GM13976 (cell line): Measurements from ENCODE around the gene DLL3.

Experiments
- DNase-seq: peaks from one replicate; pipeline ENCODE4 v3.0.0; 2012; ENCODE audit warnings: low spot score
- CTCF ChIP-seq: IDR thresholded peaks from 2 replicates; pipeline ENCODE4 v1.5.1; 2012; ENCODE audit warnings: borderline replicate concordance, mild to moderate bottlenecking; ENCODE audit not compliant: insufficient read depth; ENCODE audit errors: extremely low read depth, missing control alignments, control extremely low read depth
- in situ Hi-C: fragments of 300-500 bp; cut with MboI; formaldehyde crosslinking; loops from one replicate; pipeline ENCODE4 v1.12.0; 2022; ENCODE audit warnings: low sequenced_read_pairs, mixed read lengths, inconsistent platforms; ENCODE audit not compliant: unreplicated experiment

Gene DLL3

GRCh38 chr19:39550197-39550596 lies 51.5 kb downstream of the DLL3 start:
- TF ChIP-seq CTCF: no peak
- in situ Hi-C loops: loop anchor here (10.0 kb wide), 1 partner anchor 295 kb away; the partner anchor contains the start of gene FBL
- no peak for DNase-seq

- no peak for DNase-seq
- in situ Hi-C loops: loop anchor here (10.0 kb wide), 1 partner anchor 292 kb away; the partner anchor contains the start of gene FBL
- no peak for TF ChIP-seq CTCF
These were observed 54.4 kb downstream of the DLL3 start for GRCh38 chr19:39553082-39553652.

GRCh38 chr19:39554701-39555311 lies 56.1 kb downstream of the DLL3 start:
- in situ Hi-C loops: loop anchor here (10.0 kb wide), 1 partner anchor 290 kb away; the partner anchor contains the start of gene FBL
- TF ChIP-seq CTCF: no peak

GRCh38 chr19:39555883-39556282 lies 57.1 kb downstream of the DLL3 start:
- in situ Hi-C loops: loop anchor here (10.0 kb wide), 1 partner anchor 289 kb away; the partner anchor contains the start of gene FBL

More at GRCh38 chr19:39554701-39555311, 56.1 kb downstream of the DLL3 start:
- no peak for DNase-seq

More at GRCh38 chr19:39555883-39556282, 57.1 kb downstream of the DLL3 start:
- DNase-seq: no peak
- no peak for TF ChIP-seq CTCF
